ENCODE data around the gene TSNAXIP1. TPM values are rescaled to one million over a fixed set of nuclear protein-coding genes. Genes with fewer than 3 reads are reported as not detected.
A peak's percentile ranks its signal among the peaks of the same experiment; 100 is the strongest.

The TSNAXIP1 gene
- polyA plus RNA-seq, 1 donor (not counting 4 experiments of a cell fraction or from before 2014, with no cell fraction given): 0.54 TPM

DNA sequence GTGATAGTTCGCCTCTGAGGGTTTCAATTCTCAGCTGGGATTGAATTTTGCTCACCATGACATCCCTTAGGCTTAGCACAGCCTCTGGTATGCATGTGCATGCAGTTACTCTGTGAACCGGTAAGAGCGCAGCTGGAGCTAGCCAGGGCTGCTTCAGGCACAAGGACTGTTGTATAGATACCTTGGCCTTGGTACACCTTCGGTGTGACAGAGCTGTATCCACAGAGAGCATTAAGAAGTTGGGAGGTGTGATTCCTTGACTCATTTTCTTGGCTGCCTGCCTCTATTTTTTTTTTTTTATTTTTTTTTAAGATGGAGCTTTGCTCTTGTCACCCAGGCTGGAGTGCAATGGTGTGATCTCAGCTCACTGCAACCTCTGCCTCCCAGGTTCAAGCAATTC lies 37.8 kb downstream of the TSNAXIP1 start:
- no peak for DNase-seq (ENCODE audit: low read depth, low spot score)
- Histone ChIP-seq H3K4me3 (ENCODE audit: control insufficient read depth in 2 of 3, extremely low read depth in 1 of 3, insufficient read depth in 2 of 3, low read depth in 1 of 3, low read length in 3 of 3) (peak overlapping the region in 1 of 3 experiments; percentile 15), H3K79me2 (ENCODE audit: control insufficient read depth, insufficient read depth, low read length) (peaks cover 50% of the 10 kb centered on the region), H3K9me1 (ENCODE audit: control insufficient read depth, extremely low read depth, insufficient read depth, low read length) (peaks cover 4% of the 10 kb centered on the region), H3K27ac (ENCODE audit: control insufficient read depth, insufficient read depth, low read length) (peak overlapping the region; percentile 48), H3K36me3 (ENCODE audit: control insufficient read depth in 2 of 2, extremely low read depth in 1 of 2, insufficient read depth in 2 of 2, low read length in 2 of 2) (peaks cover 6 to 8% of the 10 kb centered on the region in 2 experiments), H3K4me2 (ENCODE audit: control insufficient read depth, extremely low read depth, insufficient read depth, low read depth, low read length) (peak overlapping the region; percentile 86), H3K4me1 (ENCODE audit: control insufficient read depth, extremely low read depth, insufficient read depth, low read length) (peaks cover 53% of the 10 kb centered on the region), H3K27me3 (ENCODE audit: control insufficient read depth, extremely low read depth, insufficient read depth, low read length) (no peaks in the 10 kb centered on the region), H3K9ac (ENCODE audit: control insufficient read depth, extremely low read depth, insufficient read depth, low read length) (no peak overlapping the region), H3K9me3 (ENCODE audit: control insufficient read depth, low read depth, low read length) (no peaks in the 10 kb centered on the region), H4K20me1 (ENCODE audit: control insufficient read depth, extremely low read depth, insufficient read depth, low read length) (peaks cover 2% of the 10 kb centered on the region), H2AFZ (ENCODE audit: control insufficient read depth, low read length) (no peak overlapping the region)
- TF ChIP-seq, protein P1, sequence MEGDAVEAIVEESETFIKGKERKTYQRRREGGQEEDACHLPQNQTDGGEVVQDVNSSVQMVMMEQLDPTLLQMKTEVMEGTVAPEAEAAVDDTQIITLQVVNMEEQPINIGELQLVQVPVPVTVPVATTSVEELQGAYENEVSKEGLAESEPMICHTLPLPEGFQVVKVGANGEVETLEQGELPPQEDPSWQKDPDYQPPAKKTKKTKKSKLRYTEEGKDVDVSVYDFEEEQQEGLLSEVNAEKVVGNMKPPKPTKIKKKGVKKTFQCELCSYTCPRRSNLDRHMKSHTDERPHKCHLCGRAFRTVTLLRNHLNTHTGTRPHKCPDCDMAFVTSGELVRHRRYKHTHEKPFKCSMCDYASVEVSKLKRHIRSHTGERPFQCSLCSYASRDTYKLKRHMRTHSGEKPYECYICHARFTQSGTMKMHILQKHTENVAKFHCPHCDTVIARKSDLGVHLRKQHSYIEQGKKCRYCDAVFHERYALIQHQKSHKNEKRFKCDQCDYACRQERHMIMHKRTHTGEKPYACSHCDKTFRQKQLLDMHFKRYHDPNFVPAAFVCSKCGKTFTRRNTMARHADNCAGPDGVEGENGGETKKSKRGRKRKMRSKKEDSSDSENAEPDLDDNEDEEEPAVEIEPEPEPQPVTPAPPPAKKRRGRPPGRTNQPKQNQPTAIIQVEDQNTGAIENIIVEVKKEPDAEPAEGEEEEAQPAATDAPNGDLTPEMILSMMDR (optimal IDR thresholded peaks at IDR 0.05 in 1 of 3, IDR thresholded peaks at IDR 0.05 in 1 of 3, conservative IDR thresholded peaks at IDR 0.05 in 1 of 3; ENCODE audit: extremely low read depth in 1 of 3, insufficient read depth in 2 of 3, low read length in 3 of 3): peak; percentile 55 to 66 (median 63)
- no peak for TF ChIP-seq EZH2 (IDR thresholded peaks at IDR 0.05; ENCODE audit: low read length)
- dilution Hi-C loops (cut with MboI; ENCODE audit: extremely low pct_ligation_motif_present, low sequenced_read_pairs): no loop called here
- peak; percentile 78 for FAIRE-seq

DNA sequence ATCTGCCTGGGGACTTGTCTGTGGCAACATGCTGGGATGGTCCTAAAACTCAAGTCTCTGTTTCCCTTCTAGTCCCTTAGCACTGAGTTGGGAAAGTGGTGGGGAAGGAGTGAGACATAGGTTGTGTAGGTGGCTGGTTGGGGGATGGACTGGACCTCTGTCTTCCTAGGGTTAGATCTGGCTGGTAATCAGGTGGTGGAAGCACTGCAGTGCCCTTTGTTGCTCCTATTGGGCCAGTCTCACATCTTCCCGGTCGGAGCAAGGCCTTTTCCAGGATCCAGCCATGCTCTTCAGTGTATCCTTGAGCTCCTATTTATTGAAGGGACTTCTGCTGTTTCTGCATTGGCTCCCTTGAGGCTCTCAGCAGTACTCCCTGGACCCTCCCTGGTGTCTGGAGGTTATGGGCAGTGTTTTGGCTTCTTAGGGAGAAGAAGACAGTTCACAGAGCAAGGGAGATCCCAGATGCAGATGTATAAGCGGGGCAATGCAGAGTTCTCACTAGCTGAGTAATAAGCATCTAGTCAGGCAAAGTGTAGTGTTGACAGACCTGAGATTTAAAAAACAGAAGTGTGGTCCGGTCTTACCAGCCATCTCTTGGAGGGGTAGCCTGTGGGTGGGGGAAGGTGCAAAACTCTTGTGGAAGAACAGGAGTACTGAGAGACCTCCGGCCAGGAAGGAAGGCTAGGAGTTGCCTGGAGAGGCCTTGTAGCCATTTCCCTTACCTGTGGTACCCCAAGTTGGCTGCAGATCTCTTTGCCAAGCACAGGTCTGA lies 38.8 kb downstream of the TSNAXIP1 start:
- peaks cover 4% of the 10 kb centered on the region for H3K9me1 ChIP-seq (ENCODE audit: control insufficient read depth, extremely low read depth, insufficient read depth, low read length)
- peak overlapping the region; percentile 92 to 97 (median 97) for H3K4me3 ChIP-seq (ENCODE audit: control insufficient read depth in 2 of 3, extremely low read depth in 1 of 3, insufficient read depth in 2 of 3, low read depth in 1 of 3, low read length in 3 of 3)
- H3K27ac ChIP-seq (ENCODE audit: control insufficient read depth, insufficient read depth, low read length): peak overlapping the region; percentile 97
- peaks cover 53% of the 10 kb centered on the region for H3K4me1 ChIP-seq (ENCODE audit: control insufficient read depth, extremely low read depth, insufficient read depth, low read length)
- H3K9ac ChIP-seq (ENCODE audit: control insufficient read depth, extremely low read depth, insufficient read depth, low read length): peak overlapping the region; percentile 100
- no peaks in the 10 kb centered on the region for H3K9me3 ChIP-seq (ENCODE audit: control insufficient read depth, low read depth, low read length)
- DNase-seq (ENCODE audit: low read depth, low spot score): no peak
- no peak overlapping the region for H2AFZ ChIP-seq (ENCODE audit: control insufficient read depth, low read length)
- H3K79me2 ChIP-seq (ENCODE audit: control insufficient read depth, insufficient read depth, low read length): peaks cover 57% of the 10 kb centered on the region
- H3K4me2 ChIP-seq (ENCODE audit: control insufficient read depth, extremely low read depth, insufficient read depth, low read depth, low read length): peak overlapping the region; percentile 88
- peaks cover 6 to 8% of the 10 kb centered on the region in 2 experiments for H3K36me3 ChIP-seq (ENCODE audit: control insufficient read depth in 2 of 2, extremely low read depth in 1 of 2, insufficient read depth in 2 of 2, low read length in 2 of 2)
- FAIRE-seq: no peak
- no peaks in the 10 kb centered on the region for H3K27me3 ChIP-seq (ENCODE audit: control insufficient read depth, extremely low read depth, insufficient read depth, low read length)
- dilution Hi-C loops (cut with MboI; ENCODE audit: extremely low pct_ligation_motif_present, low sequenced_read_pairs): no loop called here
- H4K20me1 ChIP-seq (ENCODE audit: control insufficient read depth, extremely low read depth, insufficient read depth, low read length): peaks cover 2% of the 10 kb centered on the region
- TF ChIP-seq, protein P1 (optimal IDR thresholded peaks at IDR 0.05 in 1 of 3, IDR thresholded peaks at IDR 0.05 in 1 of 3, conservative IDR thresholded peaks at IDR 0.05 in 1 of 3; ENCODE audit: extremely low read depth in 1 of 3, insufficient read depth in 2 of 3, low read length in 3 of 3): no peak
- no peak for TF ChIP-seq EZH2 (IDR thresholded peaks at IDR 0.05; ENCODE audit: low read length)
